Measurements from ENCODE around the gene SH3BP4.

Gene SH3BP4

DNA sequence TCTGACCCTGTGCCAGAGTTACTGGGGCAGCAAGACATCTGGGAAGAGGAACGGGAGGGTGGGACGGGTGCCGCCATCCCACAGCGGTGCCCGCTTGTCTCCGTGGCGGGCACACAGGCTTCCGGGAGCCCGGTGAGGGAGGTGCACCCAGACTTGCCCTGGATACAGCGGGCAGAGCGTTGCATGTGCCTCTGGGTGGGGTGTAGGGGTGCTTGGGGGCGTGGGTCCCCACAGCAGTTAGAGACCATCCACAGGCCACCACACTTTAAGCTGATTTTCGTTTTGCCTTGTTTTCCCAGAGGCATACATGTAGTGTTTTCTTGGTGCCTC lies 45.1 kb downstream of the SH3BP4 start:
- H3K4me3 ChIP-seq (ENCODE audit: low read depth, low read length): no peak overlapping the region
- DNase-seq (ENCODE audit: low read depth): no peak
- TF ChIP-seq, protein P1, sequence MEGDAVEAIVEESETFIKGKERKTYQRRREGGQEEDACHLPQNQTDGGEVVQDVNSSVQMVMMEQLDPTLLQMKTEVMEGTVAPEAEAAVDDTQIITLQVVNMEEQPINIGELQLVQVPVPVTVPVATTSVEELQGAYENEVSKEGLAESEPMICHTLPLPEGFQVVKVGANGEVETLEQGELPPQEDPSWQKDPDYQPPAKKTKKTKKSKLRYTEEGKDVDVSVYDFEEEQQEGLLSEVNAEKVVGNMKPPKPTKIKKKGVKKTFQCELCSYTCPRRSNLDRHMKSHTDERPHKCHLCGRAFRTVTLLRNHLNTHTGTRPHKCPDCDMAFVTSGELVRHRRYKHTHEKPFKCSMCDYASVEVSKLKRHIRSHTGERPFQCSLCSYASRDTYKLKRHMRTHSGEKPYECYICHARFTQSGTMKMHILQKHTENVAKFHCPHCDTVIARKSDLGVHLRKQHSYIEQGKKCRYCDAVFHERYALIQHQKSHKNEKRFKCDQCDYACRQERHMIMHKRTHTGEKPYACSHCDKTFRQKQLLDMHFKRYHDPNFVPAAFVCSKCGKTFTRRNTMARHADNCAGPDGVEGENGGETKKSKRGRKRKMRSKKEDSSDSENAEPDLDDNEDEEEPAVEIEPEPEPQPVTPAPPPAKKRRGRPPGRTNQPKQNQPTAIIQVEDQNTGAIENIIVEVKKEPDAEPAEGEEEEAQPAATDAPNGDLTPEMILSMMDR (IDR thresholded peaks at IDR 0.05; ENCODE audit: control insufficient read depth, extremely low read depth, insufficient read depth): no peak

DNA sequence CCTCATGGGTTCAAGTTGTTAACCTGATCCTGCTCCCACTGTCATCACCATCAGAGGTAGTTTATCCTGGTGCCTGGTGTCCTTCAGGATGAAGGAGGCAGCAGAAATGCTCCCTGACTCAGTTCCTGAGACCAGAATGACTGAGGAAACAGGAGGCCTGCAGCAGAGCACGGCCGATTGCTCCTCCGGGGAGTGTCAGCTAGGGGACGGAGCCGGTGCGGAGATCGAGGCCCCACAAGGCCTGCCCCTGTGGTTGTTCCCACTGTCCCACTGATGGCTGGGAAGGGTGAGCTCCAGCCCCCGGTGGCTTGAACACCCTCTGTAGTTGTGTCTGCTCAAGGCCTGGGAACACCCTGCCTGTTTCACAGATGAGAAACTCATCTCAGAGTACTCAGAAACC lies 45.6 kb downstream of the SH3BP4 start:
- TF ChIP-seq, protein P1 (IDR thresholded peaks at IDR 0.05; ENCODE audit: control insufficient read depth, extremely low read depth, insufficient read depth): no peak
- H3K4me3 ChIP-seq (ENCODE audit: low read depth, low read length): no peak overlapping the region
- DNase-seq (ENCODE audit: low read depth): no peak

DNA sequence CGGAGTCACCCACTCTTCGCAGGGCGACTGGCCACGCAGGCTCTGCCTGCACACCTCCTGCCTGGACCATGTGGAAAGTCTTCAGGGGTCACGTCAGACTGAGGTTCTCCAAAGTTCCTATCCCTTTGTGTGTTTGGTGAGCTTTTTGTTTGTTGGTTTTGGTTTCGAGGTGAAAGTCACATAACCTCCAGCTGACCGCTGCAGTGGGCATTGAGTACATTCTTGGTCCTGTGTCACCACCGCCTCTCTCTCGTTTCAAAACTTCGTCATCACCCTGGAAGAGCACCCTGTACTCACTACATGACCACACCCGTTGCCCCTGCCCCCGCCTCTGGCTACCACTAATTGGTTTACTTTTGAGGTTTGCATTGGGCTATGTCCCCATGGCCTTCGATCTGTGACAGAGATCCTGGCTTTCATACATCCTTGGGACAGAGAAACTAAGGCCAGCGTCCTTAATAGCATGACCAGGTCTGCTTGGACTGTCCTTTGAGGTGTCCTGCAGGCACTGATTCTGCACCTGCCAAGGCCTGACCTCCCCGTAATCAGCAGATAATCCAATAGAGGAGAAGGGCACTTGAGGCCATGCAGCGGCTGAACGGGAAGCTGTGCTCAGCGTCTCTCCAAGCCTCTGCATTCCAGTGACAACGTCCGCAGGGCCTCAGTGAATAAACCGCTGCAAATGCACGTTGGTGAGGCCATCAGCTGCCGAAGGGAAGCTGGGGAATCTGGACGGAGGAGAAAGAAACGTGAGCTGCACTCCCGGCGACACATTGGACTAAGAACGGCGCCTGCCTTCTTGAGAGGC lies 46.8 kb downstream of the SH3BP4 start:
- TF ChIP-seq, protein P1 (IDR thresholded peaks at IDR 0.05; ENCODE audit: control insufficient read depth, extremely low read depth, insufficient read depth): no peak
- DNase-seq (ENCODE audit: low read depth): no peak
- H3K4me3 ChIP-seq (ENCODE audit: low read depth, low read length): no peak overlapping the region

DNA sequence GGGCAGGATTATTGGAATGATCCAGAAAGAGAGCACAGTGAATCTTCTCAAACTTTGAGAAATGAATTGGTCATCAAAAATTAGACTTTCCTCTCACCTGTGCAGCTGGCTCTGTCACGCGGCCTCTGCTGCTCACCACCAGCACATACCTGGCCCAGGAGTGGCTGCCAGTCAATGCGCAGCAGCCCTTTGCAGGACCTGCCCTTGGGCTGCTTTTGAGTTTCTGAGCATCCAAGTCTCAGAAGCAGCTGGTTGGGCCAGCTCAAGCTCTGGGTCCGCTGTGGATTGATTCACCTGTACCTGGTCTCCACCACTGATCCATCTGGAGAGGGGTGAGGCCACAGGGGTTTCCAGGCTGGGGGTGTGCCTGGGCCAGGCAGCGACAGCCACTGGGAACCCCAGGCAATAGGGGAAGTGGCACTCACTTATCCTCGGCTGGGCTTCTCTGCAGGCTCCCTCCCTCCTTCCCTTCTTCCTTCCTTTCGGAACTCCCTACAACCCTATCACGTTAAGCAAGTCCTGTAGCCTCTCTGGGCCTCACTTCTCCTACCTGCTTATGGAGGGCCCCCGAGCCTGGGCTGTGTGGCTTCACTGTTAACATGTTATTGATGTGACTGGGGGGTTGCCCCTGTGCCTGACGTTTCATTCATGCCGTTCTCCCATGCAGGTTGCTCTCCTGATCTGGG lies 48.1 kb downstream of the SH3BP4 start:
- no peak overlapping the region for H3K4me3 ChIP-seq (ENCODE audit: low read depth, low read length)
- TF ChIP-seq, protein P1 (IDR thresholded peaks at IDR 0.05; ENCODE audit: control insufficient read depth, extremely low read depth, insufficient read depth): no peak
- DNase-seq (ENCODE audit: low read depth): no peak

DNA sequence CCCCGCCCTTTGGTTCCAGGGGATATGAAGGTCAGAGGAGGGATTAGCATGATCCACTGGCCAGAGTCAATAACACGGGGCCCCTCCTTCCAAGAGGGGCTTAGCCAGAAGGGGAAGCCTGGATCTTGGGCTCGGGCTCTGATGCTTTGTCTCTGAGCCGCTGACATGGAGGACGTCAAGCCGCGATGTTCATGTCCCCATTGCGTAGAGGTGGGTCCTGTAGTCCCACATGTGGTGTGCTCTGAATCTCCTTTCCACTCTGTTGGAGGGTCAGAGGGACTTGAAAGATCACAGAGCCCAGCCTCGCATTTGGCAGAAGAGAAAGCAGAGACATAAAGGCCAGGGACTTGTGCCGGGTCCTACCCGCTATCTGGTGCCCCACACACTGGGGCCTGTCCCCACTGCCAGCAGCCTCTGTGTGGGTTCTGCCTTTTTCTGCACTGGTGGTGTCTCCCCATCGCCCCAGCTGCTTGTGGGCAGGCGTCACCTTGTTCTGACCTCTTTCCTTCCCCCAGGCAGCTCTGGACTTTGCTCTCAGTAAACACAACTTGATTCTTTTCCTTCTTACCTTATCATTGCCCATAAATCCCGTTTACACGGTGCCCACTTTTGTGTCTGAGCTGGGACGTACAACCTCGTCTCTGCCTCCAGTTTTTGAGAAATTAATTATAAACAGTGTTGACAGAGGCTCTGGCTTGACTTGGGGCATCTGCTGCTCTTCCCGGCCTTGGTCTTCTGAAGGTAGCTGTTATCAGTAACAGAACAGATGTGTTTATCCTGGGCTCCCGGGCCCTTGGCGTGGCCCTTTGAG lies 48.8 kb downstream of the SH3BP4 start:
- TF ChIP-seq, protein P1 (IDR thresholded peaks at IDR 0.05; ENCODE audit: control insufficient read depth, extremely low read depth, insufficient read depth): no peak
- no peak overlapping the region for H3K4me3 ChIP-seq (ENCODE audit: low read depth, low read length)
- no peak for DNase-seq (ENCODE audit: low read depth)

DNA sequence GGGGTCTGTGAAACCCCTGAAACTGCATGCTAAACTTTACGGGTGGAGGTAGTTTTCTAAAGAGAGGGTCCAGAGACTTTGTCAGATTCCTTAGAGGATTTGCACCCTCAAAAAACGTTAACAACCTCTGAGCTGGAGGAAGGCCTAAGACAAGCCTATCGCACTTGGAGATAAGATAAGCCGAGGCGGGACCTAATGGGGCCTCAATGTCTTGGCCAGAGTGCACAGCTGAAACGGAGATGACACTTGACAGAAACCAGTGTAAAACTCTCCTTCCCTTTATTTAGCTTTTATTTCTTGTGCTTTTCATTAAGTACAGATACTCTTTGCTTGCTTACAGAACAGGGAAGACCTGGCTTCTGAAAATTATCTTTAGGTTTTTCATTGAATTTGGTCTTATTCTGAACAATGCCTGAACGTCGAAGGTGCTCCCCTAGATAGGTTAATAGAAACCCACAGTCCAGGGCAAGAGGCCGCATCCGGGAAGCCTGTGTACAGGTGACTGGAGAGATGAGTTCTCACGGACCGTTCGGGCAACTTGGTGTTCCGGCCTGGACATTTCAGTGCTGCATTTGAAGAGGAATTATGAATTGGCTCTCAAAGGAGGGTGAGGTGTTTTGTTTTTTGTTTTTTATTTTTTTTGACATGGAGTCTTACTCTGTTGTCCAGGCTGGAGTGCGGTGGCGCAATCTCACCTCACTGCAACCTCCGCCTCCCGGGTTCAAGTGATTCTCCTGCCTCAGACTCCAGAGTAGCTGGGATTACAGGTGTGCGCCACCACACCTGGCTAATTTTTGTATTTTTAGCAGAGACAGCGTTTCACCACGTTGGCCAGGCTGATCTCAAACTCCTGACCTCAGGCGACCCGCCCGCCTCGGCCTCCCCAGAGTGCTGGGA lies 49.7 kb downstream of the SH3BP4 start:
- DNase-seq (ENCODE audit: low read depth): no peak
- H3K4me3 ChIP-seq (ENCODE audit: low read depth, low read length): no peak overlapping the region
- TF ChIP-seq, protein P1 (IDR thresholded peaks at IDR 0.05; ENCODE audit: control insufficient read depth, extremely low read depth, insufficient read depth): no peak

Measured in LNCaP clone FGC (cell line).